ENCODE measurements around the gene PM20D2. TPM values are rescaled to one million over a fixed set of nuclear protein-coding genes. Genes with fewer than 3 reads are reported as not detected.

PM20D2 gene
- polyA plus RNA-seq, 3 donors, result 1.2 to 2.1 (median 1.4) TPM

DNA sequence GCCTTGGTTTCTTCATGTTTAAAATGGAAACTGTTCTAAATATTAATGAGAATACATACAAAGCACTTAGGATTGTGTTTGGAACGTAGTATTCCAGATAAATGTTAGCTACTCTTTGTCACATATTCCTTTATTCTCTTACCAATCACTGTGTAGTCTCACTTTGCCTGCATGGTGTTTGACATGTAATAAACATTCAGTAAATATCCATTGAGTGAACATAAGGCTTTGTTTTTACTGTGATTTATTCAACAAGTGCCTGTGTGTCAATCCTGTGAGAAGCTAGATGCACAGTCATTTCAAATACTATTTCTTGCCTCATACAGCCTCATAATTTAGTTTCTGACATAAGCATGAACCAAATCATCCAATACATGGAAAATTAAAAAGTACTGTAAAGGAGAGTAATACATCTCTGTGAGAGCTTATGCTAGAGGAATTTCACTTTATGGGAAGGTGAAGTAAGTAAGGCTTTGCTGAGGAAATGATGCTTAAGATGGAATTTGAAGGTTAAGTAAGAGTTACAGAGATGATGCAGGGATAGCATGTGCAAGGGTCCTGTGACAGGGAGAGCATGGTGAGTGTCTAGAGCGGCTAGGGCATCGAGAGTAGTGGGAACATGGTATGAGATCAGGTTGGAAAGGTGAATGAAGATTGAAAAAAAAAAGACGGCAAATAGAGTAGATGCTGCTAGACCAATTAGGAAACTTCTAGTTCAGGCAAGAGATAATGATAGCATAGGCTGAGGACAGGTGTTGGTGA is 14.7 kb downstream of the PM20D2 start:
- Histone ChIP-seq H4K20me1 (ENCODE audit: insufficient read depth, low read length) (no peaks in the 10 kb centered on the region), H3K36me3 (replicated peaks in 1 of 2; ENCODE audit: control insufficient read depth in 1 of 2, insufficient read depth in 2 of 2, low read length in 2 of 2) (peaks cover 15 to 42% of the 10 kb centered on the region in 2 donors), H3K79me2 (ENCODE audit: insufficient read depth, low read length) (no peaks in the 10 kb centered on the region), H3K9ac (ENCODE audit: insufficient read depth, low read length, poor library complexity, severe bottlenecking) (no peak overlapping the region), H2AFZ (ENCODE audit: insufficient read depth, low read depth, low read length, poor library complexity, severe bottlenecking) (no peak overlapping the region), H3K4me3 (replicated peaks in 1 of 3; ENCODE audit: low read depth in 2 of 3, low read length in 3 of 3) (no peak overlapping the region), H3K4me1 (ENCODE audit: control insufficient read depth in 1 of 2, insufficient read depth in 2 of 2, low read length in 2 of 2) (no peaks in the 10 kb centered on the region), H3K27me3 (ENCODE audit: control insufficient read depth in 2 of 2, insufficient read depth in 2 of 2, low read length in 2 of 2) (no peaks in the 10 kb centered on the region), H3K4me2 (replicated peaks; ENCODE audit: extremely low read depth, low read length, poor library complexity, severe bottlenecking) (no peak overlapping the region), H3K9me3 (replicated peaks in 1 of 2; ENCODE audit: control insufficient read depth in 1 of 2, insufficient read depth in 1 of 2, low read length in 2 of 2) (no peaks in the 10 kb centered on the region), H3K27ac (ENCODE audit: low read depth in 1 of 2, low read length in 2 of 2) (no peak overlapping the region)
- no peak overlapping the region for H3K27ac Mint-ChIP-seq
- H3K36me3 Mint-ChIP-seq, result peaks cover 41 to 43% of the 10 kb centered on the region in 2 donors
- no peak for TF ChIP-seq CTCF (IDR thresholded peaks at IDR 0.05)
- 100% methylated on average over 3 of the region's 4 CpGs for WGBS (ENCODE audit: insufficient coverage)
- no peaks in the 10 kb centered on the region for H3K4me1 Mint-ChIP-seq
- no peak for DNase-seq
- intact Hi-C loops (cut with micrococcal nuclease), result no loop called here
- no peaks in the 10 kb centered on the region for H3K27me3 Mint-ChIP-seq (ENCODE audit: low read depth in 3 of 3)
- no peaks in the 10 kb centered on the region for H3K9me3 Mint-ChIP-seq
- no peak overlapping the region for H3K4me3 Mint-ChIP-seq

DNA sequence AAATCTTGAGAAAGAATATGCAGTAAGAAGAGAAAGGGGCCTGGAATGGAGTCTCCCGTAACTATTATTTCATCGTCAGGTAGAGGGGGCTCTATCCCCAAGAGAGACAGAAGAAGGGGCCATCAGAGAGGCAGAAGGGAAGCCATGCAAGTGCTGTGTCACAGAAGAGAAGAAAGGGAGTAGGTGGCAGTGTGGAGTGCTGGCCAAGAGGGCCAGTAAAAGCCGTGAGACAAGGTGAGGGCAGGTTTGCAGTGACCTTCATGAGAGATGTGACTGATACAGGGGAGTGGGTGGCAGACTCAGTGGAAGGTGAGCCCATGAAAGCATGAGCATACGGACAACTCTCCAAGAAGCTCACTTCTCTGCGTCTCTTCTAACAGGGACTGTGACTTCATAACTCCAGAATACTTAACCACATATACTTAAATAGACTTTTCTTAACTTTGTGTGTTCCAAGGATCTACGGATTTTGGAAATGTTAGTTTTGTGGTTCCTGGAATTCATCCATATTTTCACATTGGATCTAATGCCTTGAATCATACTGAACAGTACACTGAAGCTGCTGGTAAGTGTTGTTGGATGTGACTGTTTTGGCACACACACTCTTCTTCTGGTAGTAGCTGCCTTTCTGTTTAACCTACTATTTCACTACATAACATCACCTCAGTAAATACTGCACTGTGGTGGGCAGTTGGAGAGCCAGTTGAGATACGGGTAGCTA is 15.6 kb downstream of the PM20D2 start:
- Mint-ChIP-seq H3K27ac (peak overlapping the region in 2 of 7 donors; percentile 37 to 67), H3K27me3 (ENCODE audit: low read depth in 3 of 3) (no peaks in the 10 kb centered on the region), H3K4me1 (no peaks in the 10 kb centered on the region), H3K9me3 (no peaks in the 10 kb centered on the region), H3K4me3 (no peak overlapping the region), H3K36me3 (peaks cover 41% of the 10 kb centered on the region in 2 donors)
- H3K27me3 ChIP-seq (ENCODE audit: control insufficient read depth in 2 of 2, insufficient read depth in 2 of 2, low read length in 2 of 2), result no peaks in the 10 kb centered on the region
- H3K4me3 ChIP-seq (replicated peaks in 1 of 3; ENCODE audit: low read depth in 2 of 3, low read length in 3 of 3), result no peak overlapping the region
- no peak for TF ChIP-seq CTCF (IDR thresholded peaks at IDR 0.05)
- H3K9ac ChIP-seq (ENCODE audit: insufficient read depth, low read length, poor library complexity, severe bottlenecking), result no peak overlapping the region
- H3K4me2 ChIP-seq (replicated peaks; ENCODE audit: extremely low read depth, low read length, poor library complexity, severe bottlenecking), result no peak overlapping the region
- no peaks in the 10 kb centered on the region for H3K79me2 ChIP-seq (ENCODE audit: insufficient read depth, low read length)
- H2AFZ ChIP-seq (ENCODE audit: insufficient read depth, low read depth, low read length, poor library complexity, severe bottlenecking), result no peak overlapping the region
- H3K4me1 ChIP-seq (ENCODE audit: control insufficient read depth in 1 of 2, insufficient read depth in 2 of 2, low read length in 2 of 2), result no peaks in the 10 kb centered on the region
- no peak for DNase-seq
- no peaks in the 10 kb centered on the region for H3K9me3 ChIP-seq (replicated peaks in 1 of 2; ENCODE audit: control insufficient read depth in 1 of 2, insufficient read depth in 1 of 2, low read length in 2 of 2)
- peaks cover 15 to 42% of the 10 kb centered on the region in 2 donors for H3K36me3 ChIP-seq (replicated peaks in 1 of 2; ENCODE audit: control insufficient read depth in 1 of 2, insufficient read depth in 2 of 2, low read length in 2 of 2)
- H4K20me1 ChIP-seq (ENCODE audit: insufficient read depth, low read length), result no peaks in the 10 kb centered on the region
- intact Hi-C loops (cut with micrococcal nuclease), result no loop called here
- WGBS (ENCODE audit: insufficient coverage), result 61% methylated on average over 3 of the region's 7 CpGs
- H3K27ac ChIP-seq (ENCODE audit: low read depth in 1 of 2, low read length in 2 of 2), result no peak overlapping the region

Data from CD14-positive monocyte (primary cell).